HG03520 (cell line): ENCODE data around the gene PLPP2.

Experiments
- ATAC-seq: cut with Tn5 transposase; IDR thresholded peaks from one replicate; pipeline ENCODE4 v1.9.1; 2021; ENCODE audit warnings: mild to moderate bottlenecking, moderate library complexity; ENCODE audit not compliant: unreplicated experiment

Gene PLPP2

DNA sequence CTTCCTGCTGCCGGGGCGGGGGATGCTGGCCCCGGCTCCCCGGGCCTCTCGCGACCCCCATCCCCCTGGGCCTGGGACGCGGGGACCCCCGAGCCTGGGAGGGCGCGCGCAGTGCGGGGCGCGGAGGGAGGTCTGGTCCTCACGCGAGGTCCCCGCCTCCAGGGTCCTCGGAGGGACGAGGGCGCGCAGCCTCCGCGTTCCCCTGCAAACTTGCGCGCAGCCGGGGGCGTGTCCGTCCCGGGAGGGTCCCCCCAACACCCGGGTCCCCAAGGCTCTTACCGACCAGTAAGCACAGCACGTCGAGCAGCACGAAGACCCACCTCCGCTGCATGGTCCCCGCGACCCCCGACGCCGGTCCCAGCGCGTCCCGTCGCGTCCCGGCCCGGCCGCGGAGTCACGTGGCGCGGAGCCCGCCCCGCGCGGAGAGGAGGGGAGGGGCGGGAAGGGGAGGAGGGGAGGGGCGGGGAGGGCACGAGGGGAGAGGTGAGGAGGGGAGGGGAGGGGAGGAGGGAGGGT lies at the start of gene PLPP2:
Gene PLPP2, minus strand, starts transcription at position 398 of the 516 bp plus-strand sequence. Its CDS starts 67 bp downstream, at position 331.
- no peak for ATAC-seq

DNA sequence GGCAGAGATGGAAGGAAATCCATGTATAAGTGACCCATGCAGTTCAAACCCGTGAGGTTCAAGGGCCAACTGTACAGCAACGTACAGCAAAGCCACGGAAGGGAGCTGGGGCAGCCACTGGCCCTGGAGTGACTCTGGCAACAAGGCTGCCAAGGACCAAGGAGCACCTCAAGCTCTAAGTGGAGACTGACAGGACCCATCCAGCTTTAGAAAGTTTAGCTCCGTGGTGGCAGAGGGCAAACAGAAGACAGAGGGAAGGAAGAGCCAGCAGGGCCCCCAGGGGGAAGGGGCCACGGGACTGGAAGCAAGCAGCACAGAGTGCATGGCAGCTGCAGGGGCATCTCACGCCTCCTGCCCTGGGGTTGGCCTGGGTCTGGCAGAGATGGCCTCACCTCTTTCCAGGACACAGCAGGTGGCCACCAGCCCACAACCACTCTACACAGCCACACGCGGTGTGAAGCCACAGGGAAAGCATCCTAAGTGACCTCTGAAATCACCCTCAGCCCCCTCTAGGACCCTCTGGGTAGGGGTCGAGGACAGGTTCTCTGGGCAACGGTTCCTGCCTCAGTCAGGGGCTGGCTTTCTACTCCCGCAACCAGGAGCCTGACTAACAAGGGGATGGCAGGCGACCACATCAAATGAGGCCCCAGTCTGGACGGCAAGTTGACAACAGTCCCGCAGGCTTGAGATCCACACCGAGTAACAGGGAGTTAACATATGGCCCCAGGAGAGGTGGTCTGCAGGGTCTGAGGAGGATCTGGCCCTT lies 49.6 kb upstream of the PLPP2 start:
- no peak for ATAC-seq

DNA sequence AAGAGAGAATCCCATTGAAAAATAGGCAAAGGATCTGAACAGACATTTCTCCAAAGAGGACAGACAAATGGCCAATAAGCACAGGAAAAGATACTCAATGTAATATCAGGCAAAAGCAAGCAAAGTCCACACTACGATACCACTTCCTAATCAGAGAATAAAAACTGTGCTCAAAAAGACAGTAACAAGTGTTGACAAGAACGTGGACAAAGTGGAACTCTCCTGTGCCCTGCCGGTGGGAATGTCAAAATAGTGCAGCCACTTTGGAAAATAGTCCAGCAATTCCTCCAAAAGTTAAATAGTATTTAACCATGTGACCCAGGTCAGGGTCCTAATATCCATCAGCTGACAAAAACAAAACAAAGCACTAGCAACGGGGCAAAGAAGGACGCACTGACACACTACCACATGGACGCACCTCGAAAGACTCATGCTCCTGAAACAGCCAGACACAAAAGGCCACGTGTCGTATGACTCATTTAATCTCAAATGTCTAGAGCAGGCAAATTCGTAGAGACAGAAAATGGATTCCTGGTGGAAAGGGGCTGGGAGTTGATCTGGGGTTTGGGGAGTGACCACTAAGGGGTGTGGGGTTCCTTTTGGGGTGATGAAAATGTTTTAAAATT lies 48.2 kb upstream of the PLPP2 start:
- no peak for ATAC-seq

GRCh38 chr19:338421-338820 lies 47.2 kb upstream of the PLPP2 start:
- no peak for ATAC-seq

DNA sequence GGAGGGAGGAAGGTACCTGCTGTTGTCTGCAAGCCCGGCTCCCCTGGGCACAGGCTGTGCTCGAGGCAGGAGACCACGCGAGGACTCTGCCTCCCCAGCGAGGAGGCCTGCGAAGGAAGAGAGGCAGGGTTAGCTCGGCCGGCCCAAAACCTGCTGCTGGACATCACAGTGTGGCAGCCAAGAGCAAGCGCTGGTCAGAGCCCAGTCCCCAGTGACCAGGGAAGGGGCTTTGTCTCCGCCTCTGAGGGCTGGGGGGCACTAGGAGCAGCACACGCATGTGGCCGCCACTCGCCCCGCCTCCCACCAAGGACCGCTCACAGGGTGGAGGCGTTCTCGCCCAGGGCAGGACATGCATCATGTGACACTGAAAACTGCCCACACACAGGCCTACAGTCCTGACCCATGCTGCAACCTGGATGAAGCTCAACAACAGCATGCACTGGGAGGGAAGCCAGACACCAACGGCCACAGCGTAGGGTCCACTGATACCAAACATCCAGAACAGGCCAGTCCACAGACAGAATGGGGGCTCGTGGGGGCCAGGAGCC lies 44.9 kb upstream of the PLPP2 start:
- ATAC-seq = no peak

- no peak for ATAC-seq
These were observed 44.4 kb upstream of the PLPP2 start for GRCh38 chr19:335486-336066.

DNA sequence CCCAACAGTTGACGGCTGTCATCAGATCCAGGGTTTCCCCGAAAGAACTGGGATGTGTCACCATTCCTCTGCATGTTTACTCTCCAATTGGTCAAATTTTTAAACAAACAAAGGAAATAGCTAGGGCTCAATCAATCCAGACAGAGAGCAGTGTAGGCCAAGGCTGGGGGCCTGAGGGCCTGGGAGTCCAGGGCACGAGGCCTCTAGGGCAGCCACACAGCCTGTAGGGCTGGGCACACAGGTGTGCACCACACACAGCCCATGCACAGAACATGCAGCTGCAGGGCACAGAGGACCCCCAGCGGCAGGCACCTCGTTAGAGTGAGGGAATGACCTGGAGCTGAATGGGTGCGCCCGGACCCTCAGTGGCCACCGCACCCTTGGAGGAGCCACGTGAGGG lies 43.9 kb upstream of the PLPP2 start:
- no peak for ATAC-seq

DNA sequence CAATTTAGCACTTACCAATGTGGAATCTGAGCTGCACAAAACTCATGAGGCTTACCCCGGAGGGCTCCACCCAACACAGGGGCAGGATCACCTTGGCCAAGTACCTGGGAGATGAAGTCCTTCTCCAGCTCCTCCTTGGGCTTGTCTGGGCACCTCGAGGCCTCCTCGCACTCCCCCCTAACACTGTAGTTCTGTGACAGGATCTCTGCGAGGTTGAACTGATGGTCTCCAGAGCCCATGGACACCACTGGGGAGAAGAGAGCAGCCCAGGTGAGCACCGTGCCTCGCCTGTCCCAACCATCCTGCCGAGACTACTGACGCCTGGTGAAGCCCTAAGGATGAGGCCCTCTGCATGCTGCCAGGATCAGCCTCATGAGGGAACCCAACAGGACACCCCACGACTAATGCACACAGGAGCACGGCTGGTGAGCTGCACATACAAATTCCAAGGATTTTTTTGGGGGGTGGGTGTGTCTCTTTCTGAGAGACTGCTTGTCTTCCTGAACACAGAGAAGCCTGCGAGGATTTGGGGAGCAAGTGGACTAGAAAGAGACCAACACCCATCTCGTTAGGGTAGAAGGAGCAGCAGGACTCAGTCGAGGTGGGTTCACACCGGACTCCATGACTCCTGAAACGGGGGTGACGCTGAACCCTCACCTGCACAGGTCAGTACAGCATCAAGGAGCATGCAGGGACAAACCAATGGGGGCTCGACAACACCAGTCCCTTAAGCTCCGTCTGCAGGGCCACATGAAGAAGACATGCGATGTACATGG lies 43.3 kb upstream of the PLPP2 start:
- ATAC-seq = no peak

DNA sequence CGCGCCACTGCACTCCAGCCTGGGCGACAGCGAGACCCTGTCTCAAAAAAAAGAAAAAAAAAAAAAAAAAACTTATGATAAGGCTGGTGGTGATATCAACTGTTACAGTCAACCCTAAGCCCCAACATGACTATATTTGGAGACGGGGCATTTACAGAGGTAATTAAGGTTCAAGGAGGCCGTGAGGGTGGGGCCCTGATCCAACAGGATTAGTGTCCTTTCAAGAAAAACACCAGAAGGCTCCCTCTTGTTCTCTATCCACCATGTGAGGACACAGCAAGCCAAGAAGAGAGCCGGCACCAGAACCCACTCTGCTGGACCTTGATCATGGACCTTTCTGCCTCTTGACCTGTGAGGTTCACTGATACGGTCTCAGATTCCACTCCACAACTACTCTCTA lies 39.3 kb upstream of the PLPP2 start:
- no peak for ATAC-seq

- ATAC-seq = no peak
These were observed 38.7 kb upstream of the PLPP2 start for GRCh38 chr19:329876-330275.

- no peak for ATAC-seq
These were observed 36.9 kb upstream of the PLPP2 start for GRCh38 chr19:328025-328505.

- ATAC-seq = no peak
These were observed 36.3 kb upstream of the PLPP2 start for GRCh38 chr19:327291-328024.

- no peak for ATAC-seq
These were observed 35.7 kb upstream of the PLPP2 start for GRCh38 chr19:326871-327270.

GRCh38 chr19:325937-326565 lies 34.8 kb upstream of the PLPP2 start:
- ATAC-seq = no peak

DNA sequence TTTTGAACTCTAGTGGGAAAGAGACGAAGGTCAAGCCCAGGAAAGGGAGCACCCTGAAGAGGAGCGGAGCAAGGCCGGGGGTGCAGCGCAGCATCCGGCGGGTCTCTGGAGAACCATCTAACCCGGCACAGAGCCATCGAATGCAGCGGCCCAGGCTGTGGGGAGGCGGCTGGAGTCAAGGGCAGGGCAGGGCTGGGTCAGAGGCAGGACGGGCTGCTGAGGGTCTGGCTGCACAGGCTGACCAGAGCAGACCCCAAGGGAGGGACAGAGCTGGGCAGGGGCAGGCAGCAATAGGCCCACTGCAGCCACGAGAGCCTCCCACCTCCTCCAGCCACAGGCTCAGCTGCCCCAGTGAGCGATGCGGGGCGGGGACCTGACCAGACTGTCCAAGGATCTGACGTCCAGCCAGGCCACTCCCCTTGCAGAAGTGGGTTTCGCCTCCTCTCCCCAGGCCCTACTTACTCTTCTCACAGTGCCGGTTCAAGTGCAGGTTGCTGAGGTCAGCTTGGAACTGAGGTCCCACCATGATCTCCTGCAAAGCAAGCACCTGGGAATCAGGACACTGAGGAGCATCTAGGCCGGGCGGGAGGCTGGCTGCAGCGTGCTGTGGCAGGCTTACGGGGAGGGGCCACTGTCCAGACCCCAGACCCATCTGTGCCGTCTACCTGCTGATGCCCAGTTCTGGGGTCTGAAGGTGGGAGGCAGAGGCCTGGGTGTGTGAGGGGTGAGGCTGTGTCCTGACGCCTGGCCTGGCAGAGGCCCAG lies 34.2 kb upstream of the PLPP2 start:
- no peak for ATAC-seq

- ATAC-seq = no peak
These were observed 33.5 kb upstream of the PLPP2 start for GRCh38 chr19:324716-325115.

DNA sequence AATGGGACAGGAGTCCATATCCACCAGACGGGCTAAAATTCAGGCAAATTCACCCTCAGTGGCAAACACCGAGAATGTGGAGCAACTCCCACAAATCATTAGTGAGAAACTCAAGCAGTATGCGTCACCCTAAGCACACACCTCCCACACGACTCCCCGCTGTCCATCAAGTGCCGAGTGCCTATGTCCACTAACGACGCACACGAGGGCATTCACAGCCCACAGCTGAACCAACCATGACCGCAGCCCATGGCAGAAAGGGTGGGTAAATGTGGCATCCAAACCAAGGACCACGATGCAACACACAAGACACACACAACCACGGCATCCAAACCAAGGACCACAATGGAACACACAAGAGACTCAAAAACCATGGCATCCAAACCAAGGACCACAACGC lies 31.4 kb upstream of the PLPP2 start:
- no peak for ATAC-seq

DNA sequence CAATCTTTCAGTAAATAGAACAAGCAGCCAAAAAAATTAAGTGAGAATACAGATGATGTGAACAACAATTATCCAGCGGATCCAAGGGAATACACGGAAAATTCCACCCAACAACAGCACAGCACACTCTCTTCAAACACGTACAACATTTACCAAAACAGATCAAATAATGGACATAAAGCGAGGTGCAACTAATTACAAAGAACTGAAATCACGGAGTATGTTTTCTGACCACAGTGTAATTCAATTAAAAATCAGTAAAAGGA lies 27.2 kb upstream of the PLPP2 start:
- no peak for ATAC-seq
